ENCODE measurements around the gene PCBD1. TPM values are rescaled to one million over a fixed set of nuclear protein-coding genes. Genes with fewer than 3 reads are reported as not detected.

PCBD1 gene
- total RNA-seq, 1 experiment from 2014 or later, result 163 TPM

GRCh38 chr10:70836319-70836718 lies 52.0 kb downstream of the PCBD1 start (continued):
- no peak for TF ChIP-seq EZH2 (IDR thresholded peaks at IDR 0.05)
- TF ChIP-seq SIN3A (IDR thresholded peaks at IDR 0.05; ENCODE audit: low read depth), result no peak
- TF ChIP-seq YY1 (IDR thresholded peaks at IDR 0.05; ENCODE audit: extremely low read depth, insufficient replicate concordance, low read depth, low read length), result no peak
- TF ChIP-seq RAD21 (IDR thresholded peaks at IDR 0.05; ENCODE audit: low read depth), result no peak

- Histone ChIP-seq H3K36me3 (ENCODE audit: control insufficient read depth in 1 of 2, insufficient read depth in 2 of 2, low read length in 2 of 2) (peaks cover 0 to 12% of the 10 kb centered on the region in 2 experiments; a peak in 3 of 4 replicates), H3K79me2 (ENCODE audit: insufficient read depth, low read length) (peaks cover 66% of the 10 kb centered on the region), H3K4me3 (replicated peaks in 1 of 2; ENCODE audit: low read depth in 1 of 2, low read length in 2 of 2) (no peak overlapping the region), H2AFZ (ENCODE audit: low read depth, low read length, poor library complexity, severe bottlenecking) (no peak overlapping the region), H4K20me1 (ENCODE audit: insufficient read depth) (peaks cover 5% of the 10 kb centered on the region; the same call in 1 of the 2 replicates), H3K4me2 (ENCODE audit: low read length) (no peak overlapping the region), H3K9ac (ENCODE audit: low read length) (no peak overlapping the region), H3K4me1 (ENCODE audit: control insufficient read depth in 1 of 2, insufficient read depth in 2 of 2, low read length in 2 of 2) (peaks cover 0 to 18% of the 10 kb centered on the region in 2 experiments; a peak in 2 of 4 replicates), H3K9me3 (ENCODE audit: control insufficient read depth in 1 of 2, insufficient read depth in 1 of 2, low read depth in 1 of 2, low read length in 2 of 2) (no peaks in the 10 kb centered on the region), H3K9me2 (ENCODE audit: insufficient read depth) (no peaks in the 10 kb centered on the region), H3K27me3 (ENCODE audit: insufficient read depth, low read length) (no peaks in the 10 kb centered on the region), H3K27ac (ENCODE audit: low read depth, low read length) (no peak overlapping the region)
- intact Hi-C loops (cut with micrococcal nuclease), result no loop called here
- ChIA-PET CTCF (no interaction called here), RAD21 (ENCODE audit: low non-redundant PET in 1 of 2, low total read pairs in 2 of 2, uncharacterized antibody in 2 of 2, unreplicated experiment in 2 of 2) (no interaction called here), POLR2A (interaction anchor here (0.5 kb wide), 1 partner anchor 16 kb away, joined by 3 read pairs; no protein-coding TSS in a partner anchor)
- no TSS peak for BruUV-seq (replicated peaks)
- no peak for ATAC-seq
- no peak for DNase-seq (ENCODE audit: low read depth, low spot score)
- no peak for TF ChIP-seq SIN3A (IDR thresholded peaks at IDR 0.05; ENCODE audit: low read depth)
- no peak for TF ChIP-seq ELF1 (IDR thresholded peaks at IDR 0.05; ENCODE audit: borderline replicate concordance, low read depth)
- TF ChIP-seq POLR2AphosphoS5 (IDR thresholded peaks at IDR 0.05; ENCODE audit: low read depth, low read length), result no peak
Observed at GRCh38 chr10:70834441-70835151, 53.8 kb downstream of the PCBD1 start.

GRCh38 chr10:70834021-70834420 lies 54.3 kb downstream of the PCBD1 start:
- Histone ChIP-seq H3K4me2 (ENCODE audit: low read length) (no peak overlapping the region), H3K36me3 (ENCODE audit: control insufficient read depth in 1 of 2, insufficient read depth in 2 of 2, low read length in 2 of 2) (peaks cover 0 to 12% of the 10 kb centered on the region in 2 experiments; a peak in 3 of 4 replicates), H3K27me3 (ENCODE audit: insufficient read depth, low read length) (no peaks in the 10 kb centered on the region), H3K4me3 (replicated peaks in 1 of 2; ENCODE audit: low read depth in 1 of 2, low read length in 2 of 2) (no peak overlapping the region), H3K9ac (ENCODE audit: low read length) (no peak overlapping the region), H3K79me2 (ENCODE audit: insufficient read depth, low read length) (peaks cover 69% of the 10 kb centered on the region), H3K9me2 (ENCODE audit: insufficient read depth) (no peaks in the 10 kb centered on the region), H3K27ac (ENCODE audit: low read depth, low read length) (no peak overlapping the region), H4K20me1 (ENCODE audit: insufficient read depth) (peaks cover 5% of the 10 kb centered on the region; the same call in 1 of the 2 replicates), H2AFZ (ENCODE audit: low read depth, low read length, poor library complexity, severe bottlenecking) (no peak overlapping the region), H3K9me3 (ENCODE audit: control insufficient read depth in 1 of 2, insufficient read depth in 1 of 2, low read depth in 1 of 2, low read length in 2 of 2) (no peaks in the 10 kb centered on the region), H3K4me1 (ENCODE audit: control insufficient read depth in 1 of 2, insufficient read depth in 2 of 2, low read length in 2 of 2) (peaks cover 0 to 23% of the 10 kb centered on the region in 2 experiments; a peak in 2 of 4 replicates)
- CTCF ChIA-PET, result no interaction called here
- intact Hi-C loops (cut with micrococcal nuclease), result no loop called here
- ATAC-seq, result no peak
- POLR2A ChIA-PET, result interaction anchor here (0.5 kb wide), 1 partner anchor 16 kb away, joined by 3 read pairs; no protein-coding TSS in a partner anchor
- DNase-seq (ENCODE audit: low read depth, low spot score), result no peak
- TF ChIP-seq ZFX (IDR thresholded peaks at IDR 0.05) (no peak), CTCF (IDR thresholded peaks at IDR 0.05 in 2 of 3, conservative IDR thresholded peaks at IDR 0.05 in 1 of 3; ENCODE audit: borderline replicate concordance in 1 of 3, insufficient read depth in 1 of 3, low read depth in 2 of 3, low read length in 2 of 3) (no peak), SP1 (IDR thresholded peaks at IDR 0.05; ENCODE audit: low read depth) (no peak), EGR1 (IDR thresholded peaks at IDR 0.05; ENCODE audit: low read depth) (no peak), ZBTB33 (IDR thresholded peaks at IDR 0.05; ENCODE audit: extremely low read depth, insufficient replicate concordance, low read length) (no peak), SIN3A (IDR thresholded peaks at IDR 0.05; ENCODE audit: low read depth) (no peak)
- RAD21 ChIA-PET (ENCODE audit: low non-redundant PET in 1 of 2, low total read pairs in 2 of 2, uncharacterized antibody in 2 of 2, unreplicated experiment in 2 of 2), result no interaction called here
- BruUV-seq (replicated peaks), result no TSS peak
